Osteoblast (primary cell): ENCODE data around the gene DNAJB11. TPM values are rescaled to one million over a fixed set of nuclear protein-coding genes. Genes with fewer than 3 reads are reported as not detected.
A peak's percentile ranks its signal among the peaks of the same experiment; 100 is the strongest.

ENCODE experiments used
- DNase-seq: peaks from one replicate; pipeline ENCODE4 v3.0.0; 2011; ENCODE audit warnings: low spot score, mixed read lengths; ENCODE audit not compliant: insufficient read length; ENCODE audit errors: missing footprints
- H2AFZ ChIP-seq: 2 replicates; pipeline ENCODE4 v1.6.0; 2011; ENCODE audit warnings: mild to moderate bottlenecking, low read length
- H3K27ac ChIP-seq: 2 replicates; pipeline ENCODE4 v1.5.1; 2011; ENCODE audit warnings: mild to moderate bottlenecking, low read depth, low read length, moderate library complexity
- H3K27me3 ChIP-seq: 2 replicates; pipeline ENCODE4 v1.6.0; 2012; ENCODE audit warnings: mild to moderate bottlenecking, control low read depth, inconsistent platforms, low read length, moderate library complexity; ENCODE audit not compliant: insufficient read depth
- H3K36me3 ChIP-seq: 2 replicates; pipeline ENCODE4 v1.5.1; 2011; ENCODE audit warnings: mild to moderate bottlenecking, low read length, control low read depth, moderate library complexity; ENCODE audit not compliant: insufficient read depth
- H3K4me1 ChIP-seq: 2 replicates; pipeline ENCODE4 v1.5.1; 2011; ENCODE audit warnings: mild to moderate bottlenecking, low read length, control low read depth, moderate library complexity; ENCODE audit not compliant: insufficient read depth
- H3K4me2 ChIP-seq: 2 replicates; pipeline ENCODE4 v1.6.0; 2011; ENCODE audit warnings: mild to moderate bottlenecking, low read length; ENCODE audit not compliant: insufficient read depth
- H3K4me3 ChIP-seq: fragments of 200-600 bp; sonication (generic); 3 replicates; pipeline ENCODE4 v1.5.1; 2012; ENCODE audit warnings: mild to moderate bottlenecking, low read length, inconsistent platforms; ENCODE audit not compliant: insufficient read depth
- H3K79me2 ChIP-seq: 2 replicates; pipeline ENCODE4 v1.6.0; 2012; ENCODE audit warnings: mild to moderate bottlenecking, low read length, control low read depth, inconsistent platforms; ENCODE audit not compliant: insufficient read depth
- H3K9me3 ChIP-seq: 2 replicates; pipeline ENCODE4 v1.5.1; 2011; ENCODE audit warnings: low read depth, low read length, control low read depth
- H4K20me1 ChIP-seq: 2 replicates; pipeline ENCODE4 v1.6.0; 2012; ENCODE audit warnings: mild to moderate bottlenecking, low read length, control low read depth; ENCODE audit not compliant: insufficient read depth
- CTCF ChIP-seq: IDR thresholded peaks from 2 replicates; pipeline ENCODE4 v1.5.1; 2011; ENCODE audit warnings: mild to moderate bottlenecking, low read depth, low read length, moderate library complexity; ENCODE audit errors: extremely low read depth
- total RNA-seq: library from RNA; depleted of rRNA; stranded (reverse); fragments of >200 nt; gene quantifications from 2 replicates; pipeline ENCODE4 v1.2.3, GENCODE V29; 2012

DNAJB11 gene
- total RNA-seq, 1 donor: 35.8 TPM

GRCh38 chr3:186540835-186541226, 29.7 kb upstream of the DNAJB11 start:
- no peaks in the 10 kb centered on the region for H3K36me3 ChIP-seq
- no peak overlapping the region for H3K4me3 ChIP-seq
- no peaks in the 10 kb centered on the region for H3K27me3 ChIP-seq
- DNase-seq: no peak
- TF ChIP-seq CTCF: no peak
- H4K20me1 ChIP-seq: no peaks in the 10 kb centered on the region
- H3K4me2 ChIP-seq: peak overlapping the region; percentile 52
- H2AFZ ChIP-seq: no peak overlapping the region
- no peaks in the 10 kb centered on the region for H3K79me2 ChIP-seq
- H3K9me3 ChIP-seq: no peaks in the 10 kb centered on the region
- no peak overlapping the region for H3K27ac ChIP-seq
- H3K4me1 ChIP-seq: peaks cover 30% of the 10 kb centered on the region

- H3K4me2 ChIP-seq: no peak within 1 kb of the TSS
- H3K27ac ChIP-seq: peak within 1 kb of the TSS; percentile 4
- peaks cover 19% of the 10 kb centered on the region for H3K4me1 ChIP-seq
- H3K36me3 ChIP-seq: peaks cover 5% of the 10 kb centered on the region
- peak; percentile 68 for DNase-seq
- no peak within 1 kb of the TSS for H3K4me3 ChIP-seq
- H4K20me1 ChIP-seq: no peaks in the 10 kb centered on the region
- no peaks in the 10 kb centered on the region for H3K79me2 ChIP-seq
- no peaks in the 10 kb centered on the region for H3K27me3 ChIP-seq
- no peak for TF ChIP-seq CTCF
- H3K9me3 ChIP-seq: no peaks in the 10 kb centered on the region
- H2AFZ ChIP-seq: no peak within 1 kb of the TSS
These were observed 26.2 kb upstream of the DNAJB11 start, which contains the start of gene CRYGS for GRCh38 chr3:186544281-186544680. Gene CRYGS, minus strand, starts transcription at chr3:186544380. Its CDS starts 54 bp downstream, at chr3:186544326.

GRCh38 chr3:186549497-186549896, 21.0 kb upstream of the DNAJB11 start:
- no peak for DNase-seq
- no peaks in the 10 kb centered on the region for H3K4me1 ChIP-seq
- H2AFZ ChIP-seq: no peak overlapping the region
- H3K27ac ChIP-seq: no peak overlapping the region
- no peaks in the 10 kb centered on the region for H3K27me3 ChIP-seq
- no peak overlapping the region for H3K4me2 ChIP-seq
- H3K36me3 ChIP-seq: peaks cover 29% of the 10 kb centered on the region
- H3K4me3 ChIP-seq: no peak overlapping the region
- no peak for TF ChIP-seq CTCF
- H4K20me1 ChIP-seq: no peaks in the 10 kb centered on the region
- no peaks in the 10 kb centered on the region for H3K9me3 ChIP-seq
- H3K79me2 ChIP-seq: no peaks in the 10 kb centered on the region

GRCh38 chr3:186551387-186551786, 19.1 kb upstream of the DNAJB11 start:
- H3K9me3 ChIP-seq: no peaks in the 10 kb centered on the region
- H2AFZ ChIP-seq: no peak overlapping the region
- no peaks in the 10 kb centered on the region for H4K20me1 ChIP-seq
- no peak overlapping the region for H3K4me3 ChIP-seq
- no peak for DNase-seq
- no peak overlapping the region for H3K27ac ChIP-seq
- H3K79me2 ChIP-seq: no peaks in the 10 kb centered on the region
- H3K27me3 ChIP-seq: no peaks in the 10 kb centered on the region
- H3K4me1 ChIP-seq: no peaks in the 10 kb centered on the region
- TF ChIP-seq CTCF: no peak
- no peak overlapping the region for H3K4me2 ChIP-seq
- H3K36me3 ChIP-seq: peaks cover 42% of the 10 kb centered on the region
